ENCODE results near the gene CELA3A.
"Not testable (repeated sequence)": the region's sequence is repeated elsewhere in the genome, so short reads cannot be mapped to it uniquely, and the experiment has no call there.

- TF ChIP-seq EZH2 (IDR thresholded peaks at IDR 0.05; ENCODE audit: borderline replicate concordance, low read depth, low read length, poor library complexity, severe bottlenecking); CTCF (conservative IDR thresholded peaks at IDR 0.05; ENCODE audit: low read depth, low read length): not testable (repeated sequence)
These were observed 24.7 kb upstream of the CELA3A start, which contains the start of gene CELA3B for GRCh38 chr1:21976703-21977239.
